Heart left ventricle (tissue), 13 donors: ENCODE results near the gene LRRFIP1.

Experiments used
- CTCF ChIP-seq, 12 donors: fragments of 200-600 bp; sonication (generic) in 4 of 12; IDR thresholded peaks; one replicate each; pipeline versions ENCODE4 v1.5.0 to v1.8.0; 2018 to 2022; ENCODE audit warnings: antibody characterized with exemption in 12 of 12, mild to moderate bottlenecking in 5 of 12
- POLR2A ChIP-seq, 2 donors: fragments of 450-650 bp; IDR thresholded peaks; one replicate each; pipeline ENCODE4 v1.6.1; 2017; ENCODE audit warnings: antibody characterized with exemption in 2 of 2, mild to moderate bottlenecking in 2 of 2, moderate library complexity in 2 of 2
- donor health status: ischemic (EF 13 %, LVEDD 7.1; RV severe dilation, severe dysfunction).
- donor health status: DM: no; HTN: yes; CAD: no.
- donor health status: DM: no; HTN: no; CAD: no.
- donor health status: ischemic (EF 25% LVEDD 6.9; RV normal size, moderate dysfunction).
- donor health status: ischemic (EF 25% LVEDD 5.7; RV mildly dilated, moderate dysfunction).
- donor health status: ischemic (EF 35%, LVEDD 5.7; RV mildly dilated, moderate dysfunction).
- donor health status: nonischemic (EF 11% LVEDD 7.7; RV severe dilation, severe dysfunction).
- donor health status: DM: yes; HTN: yes; CAD: no.
- donor health status: PGD.
- donor health status: ischemic (EF 29% LVEDD 5.4; RV normal size, mild dysfunction).
- donor health status: nonischemic (EF 23%, LVEDD 6.1; RV moderate dilation, normal function).

DNA sequence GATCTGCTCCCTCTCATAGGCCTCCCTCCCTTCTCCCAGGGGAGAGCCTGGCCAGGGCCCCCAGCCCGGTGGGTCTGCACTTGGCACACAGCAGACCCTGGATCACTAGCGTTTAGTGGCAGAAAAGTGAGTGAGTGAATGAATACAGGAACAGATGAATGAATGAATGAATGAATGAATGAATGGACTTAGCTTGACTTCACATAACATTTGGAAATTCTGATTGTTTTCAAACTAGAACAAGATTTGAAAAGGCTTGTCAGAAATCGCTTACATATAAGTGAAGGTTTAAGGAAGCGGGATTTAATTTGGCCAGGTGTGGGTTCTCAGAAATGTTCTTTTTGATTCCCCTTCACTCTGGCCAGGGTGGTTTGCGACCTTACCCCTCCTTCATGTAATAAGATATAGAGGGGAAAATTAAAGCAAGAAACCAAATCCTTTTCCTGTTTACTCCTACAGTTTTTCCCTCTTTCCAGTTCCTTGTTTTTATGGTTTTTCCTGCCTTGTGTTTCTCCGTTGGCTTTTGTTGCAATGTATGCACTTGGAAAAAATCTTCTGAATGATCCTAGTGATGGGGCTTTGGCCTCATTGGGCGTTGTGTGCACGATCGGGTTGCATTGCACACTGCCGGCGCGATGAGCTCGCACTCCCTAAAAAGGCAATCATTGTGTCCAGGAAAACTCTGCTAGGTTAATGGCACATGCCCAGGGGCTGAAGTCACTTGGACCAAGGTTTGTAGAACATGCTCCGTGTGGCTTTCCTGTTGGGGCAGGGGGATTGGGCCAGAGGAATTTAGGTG, 16.4 kb downstream of the LRRFIP1 start:
- TF ChIP-seq CTCF (IDR thresholded peaks at IDR 0.05) (no peak), POLR2A (IDR thresholded peaks at IDR 0.05) (no peak)
